ENCODE results near the gene NCOA4.

DNA sequence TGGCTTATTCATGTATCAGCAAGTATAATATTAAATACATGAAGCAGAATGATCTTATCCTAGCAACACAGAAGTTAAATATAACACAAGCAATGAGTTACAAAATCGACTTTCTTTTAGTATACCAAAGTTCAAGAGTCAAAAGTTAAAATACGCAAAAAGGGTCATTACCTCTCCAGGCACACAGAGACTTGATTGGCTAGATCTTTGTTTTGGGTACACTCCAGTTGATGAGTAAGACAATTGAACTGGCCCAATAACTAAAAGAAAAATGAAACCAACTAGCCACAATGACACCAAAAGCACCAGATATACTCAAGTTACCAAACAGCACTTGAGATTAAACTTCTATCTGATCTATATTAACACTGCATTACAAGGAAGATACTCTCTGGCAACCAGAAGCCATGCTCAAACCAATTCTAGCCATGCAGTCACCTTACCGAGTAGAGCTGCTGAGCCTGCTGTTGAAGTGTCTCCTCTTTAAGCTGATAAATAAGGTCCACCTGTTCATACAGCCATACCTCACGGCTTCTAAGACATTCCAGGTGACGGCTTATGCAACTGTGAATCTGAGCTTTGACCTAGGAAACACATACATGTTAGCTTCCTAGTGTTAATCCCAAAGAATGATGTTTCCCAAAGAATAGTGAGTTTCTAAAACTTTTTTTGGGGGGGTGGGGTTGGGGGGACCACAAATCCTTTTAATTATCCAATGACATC lies 15.6 kb downstream of the NCOA4 start:
- TF ChIP-seq, protein P1, sequence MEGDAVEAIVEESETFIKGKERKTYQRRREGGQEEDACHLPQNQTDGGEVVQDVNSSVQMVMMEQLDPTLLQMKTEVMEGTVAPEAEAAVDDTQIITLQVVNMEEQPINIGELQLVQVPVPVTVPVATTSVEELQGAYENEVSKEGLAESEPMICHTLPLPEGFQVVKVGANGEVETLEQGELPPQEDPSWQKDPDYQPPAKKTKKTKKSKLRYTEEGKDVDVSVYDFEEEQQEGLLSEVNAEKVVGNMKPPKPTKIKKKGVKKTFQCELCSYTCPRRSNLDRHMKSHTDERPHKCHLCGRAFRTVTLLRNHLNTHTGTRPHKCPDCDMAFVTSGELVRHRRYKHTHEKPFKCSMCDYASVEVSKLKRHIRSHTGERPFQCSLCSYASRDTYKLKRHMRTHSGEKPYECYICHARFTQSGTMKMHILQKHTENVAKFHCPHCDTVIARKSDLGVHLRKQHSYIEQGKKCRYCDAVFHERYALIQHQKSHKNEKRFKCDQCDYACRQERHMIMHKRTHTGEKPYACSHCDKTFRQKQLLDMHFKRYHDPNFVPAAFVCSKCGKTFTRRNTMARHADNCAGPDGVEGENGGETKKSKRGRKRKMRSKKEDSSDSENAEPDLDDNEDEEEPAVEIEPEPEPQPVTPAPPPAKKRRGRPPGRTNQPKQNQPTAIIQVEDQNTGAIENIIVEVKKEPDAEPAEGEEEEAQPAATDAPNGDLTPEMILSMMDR (conservative IDR thresholded peaks at IDR 0.05; ENCODE audit: low read depth, low read length): no peak
- no peak for TF ChIP-seq EZH2 (IDR thresholded peaks at IDR 0.05; ENCODE audit: low read length, unreplicated experiment)
